A172 (cell line): Measurements from ENCODE around the gene HOXA3. TPM values are rescaled to one million over a fixed set of nuclear protein-coding genes. Genes with fewer than 3 reads are reported as not detected.

Experiments
- DNase-seq: peaks from one replicate; pipeline ENCODE4 v3.0.0-alpha.2; 2015; ENCODE audit warnings: low spot score
- total RNA-seq: library from RNA; depleted of rRNA; stranded (reverse); fragments of >200 nt; shearing (Covaris generic); gene quantifications from 2 replicates; pipeline ENCODE4 v1.2.3, GENCODE V29; 2014

Gene HOXA3
- total RNA-seq, 1 experiment from 2014 or later: 0.41 TPM

DNA sequence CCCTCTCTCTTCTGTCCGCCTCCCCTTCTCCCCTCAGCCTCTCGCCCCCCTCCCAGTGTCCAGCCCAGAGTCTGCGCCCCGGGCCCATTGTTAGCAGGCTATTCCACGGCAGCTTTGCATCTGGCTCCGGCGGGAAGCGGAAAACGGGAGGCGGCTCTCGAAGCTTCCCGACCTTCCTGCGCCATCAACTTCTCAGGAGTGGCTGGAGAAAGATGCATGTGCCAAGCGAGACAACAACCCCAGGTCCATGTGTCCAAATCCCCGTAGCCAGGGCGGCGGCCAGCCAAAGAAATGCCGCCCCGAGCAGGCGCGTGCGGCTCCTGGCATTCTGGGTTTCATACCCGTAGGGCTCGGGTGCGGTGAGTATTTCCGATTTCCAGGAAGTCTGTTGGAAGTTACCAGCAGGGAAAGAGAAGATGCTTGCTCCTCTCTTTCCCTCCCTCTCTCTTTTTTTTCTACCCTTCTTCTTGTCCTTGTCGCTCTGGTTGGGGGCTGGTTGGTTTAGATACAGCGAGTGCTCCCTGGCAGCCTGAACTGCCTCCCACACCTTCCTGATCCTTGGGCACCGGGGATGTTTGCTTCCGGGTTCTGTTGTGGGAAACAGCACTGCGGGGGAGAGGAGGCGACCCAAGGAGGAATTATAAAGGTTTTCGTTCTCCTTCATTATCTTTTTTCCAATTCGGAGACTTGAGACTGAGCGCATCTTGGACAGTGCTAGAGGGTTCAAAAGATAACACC lies 48.7 kb downstream of the HOXA3 start:
- no peak for DNase-seq

DNA sequence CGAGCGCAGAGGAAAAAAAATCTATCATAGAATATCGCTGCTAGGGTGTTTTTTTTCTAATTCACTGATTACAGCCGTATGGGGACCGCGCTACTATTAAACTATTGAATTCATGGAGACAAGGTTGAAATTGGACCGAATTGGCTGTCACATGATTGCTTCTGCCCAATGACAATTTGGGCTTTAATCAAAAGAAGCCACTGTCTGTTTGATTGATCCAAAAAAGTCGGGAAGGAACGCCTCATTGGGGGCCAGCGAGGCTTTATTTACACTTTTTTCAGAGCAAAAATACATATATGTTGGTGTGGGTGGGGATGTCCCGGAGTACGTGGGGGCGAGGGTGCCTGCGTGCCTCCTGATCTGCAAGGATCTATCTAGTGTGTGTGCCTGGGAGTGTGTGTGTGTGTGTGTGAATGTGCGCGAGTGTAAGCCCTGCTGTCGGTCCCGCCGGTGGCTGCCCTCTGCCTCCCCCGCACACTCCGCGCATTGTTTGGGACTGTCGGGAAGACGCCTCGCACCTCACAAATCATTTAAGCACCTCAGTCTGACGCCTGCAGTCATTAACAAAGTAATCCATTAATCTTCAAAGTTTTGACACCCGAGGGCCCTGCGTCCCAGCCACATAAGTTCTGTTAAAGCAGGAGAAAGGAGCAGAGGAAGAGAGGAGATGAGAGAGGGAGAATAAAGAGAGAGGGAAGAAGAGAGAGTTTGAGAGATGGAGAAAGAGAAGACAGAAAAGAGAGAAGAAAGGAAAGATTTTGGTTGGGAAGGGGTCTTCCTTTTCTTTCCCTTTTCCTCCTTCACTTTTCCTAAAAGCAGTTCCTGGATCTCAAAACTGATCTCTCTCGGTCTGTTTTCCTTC lies 49.6 kb downstream of the HOXA3 start, which contains the start of gene HOXA2:
Gene HOXA2 (minus strand): TSS at position 103 of the 862 bp plus-strand sequence. CDS start 183 bp downstream, outside the sequence.
- DNase-seq: no peak

DNA sequence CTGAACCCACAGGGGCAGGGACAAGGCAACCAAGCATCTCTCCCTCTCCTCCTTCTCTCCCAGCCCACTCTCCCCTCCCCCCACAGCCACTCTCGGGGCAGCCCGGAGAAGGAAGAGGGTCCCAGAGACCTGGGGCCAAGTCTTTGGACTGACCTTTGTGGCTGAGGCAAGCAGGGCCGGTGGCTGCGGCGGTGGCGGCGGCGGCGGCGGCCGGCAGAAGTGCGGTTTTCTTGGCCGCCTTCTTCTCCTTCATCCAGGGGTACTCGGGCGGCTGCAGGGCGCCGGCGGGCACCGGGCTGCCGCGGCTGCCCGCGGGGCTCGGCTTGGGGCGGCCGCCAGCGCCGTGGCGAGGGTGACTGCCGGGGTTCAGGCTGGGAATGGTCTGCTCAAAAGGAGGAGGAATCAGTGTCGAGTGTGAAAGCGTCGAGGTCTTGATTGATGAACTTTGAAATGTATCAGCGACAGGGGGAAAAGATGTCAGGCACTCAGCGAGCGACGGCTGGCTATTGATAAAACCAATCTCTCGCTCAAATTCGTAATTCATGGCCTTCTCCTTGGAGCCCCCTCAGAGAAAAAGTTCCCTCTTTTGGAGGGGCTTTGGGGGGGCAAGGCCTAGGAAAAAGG lies 50.3 kb downstream of the HOXA3 start:
- no peak for DNase-seq

DNA sequence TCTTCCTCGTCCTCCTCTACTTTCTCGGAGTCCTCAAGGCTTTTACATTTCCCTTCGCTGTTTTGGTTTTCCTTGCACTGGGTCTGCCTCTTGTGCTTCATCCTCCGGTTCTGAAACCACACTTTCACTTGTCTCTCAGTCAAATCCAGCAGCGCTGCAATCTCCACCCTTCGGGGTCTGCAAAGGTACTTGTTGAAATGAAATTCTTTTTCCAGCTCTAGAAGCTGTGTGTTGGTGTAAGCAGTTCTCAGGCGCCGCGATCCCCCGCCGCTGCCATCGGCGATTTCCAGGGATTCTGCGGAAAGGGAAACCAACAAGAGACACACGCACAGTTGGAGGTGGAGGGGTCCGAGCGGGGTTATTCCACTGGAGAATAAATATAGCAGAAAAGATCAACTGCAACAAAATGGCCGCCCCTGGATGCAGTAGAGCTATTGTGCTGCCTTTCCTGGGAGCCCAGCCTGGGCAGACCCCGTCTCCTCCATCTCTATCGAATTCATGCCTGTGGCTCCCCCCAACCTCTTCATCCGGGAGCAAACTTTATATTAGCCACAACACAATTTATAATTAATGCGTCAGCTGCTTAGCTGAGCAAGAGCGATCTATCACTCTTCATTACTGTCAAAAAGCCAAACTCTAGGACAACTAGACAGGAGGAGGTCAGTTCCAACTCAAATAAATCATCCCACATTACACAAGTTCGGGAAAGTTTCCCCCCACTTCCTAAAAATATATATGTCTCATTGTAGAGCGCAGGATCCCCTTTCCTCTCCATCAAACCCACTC lies 51.0 kb downstream of the HOXA3 start:
- DNase-seq: no peak

DNA sequence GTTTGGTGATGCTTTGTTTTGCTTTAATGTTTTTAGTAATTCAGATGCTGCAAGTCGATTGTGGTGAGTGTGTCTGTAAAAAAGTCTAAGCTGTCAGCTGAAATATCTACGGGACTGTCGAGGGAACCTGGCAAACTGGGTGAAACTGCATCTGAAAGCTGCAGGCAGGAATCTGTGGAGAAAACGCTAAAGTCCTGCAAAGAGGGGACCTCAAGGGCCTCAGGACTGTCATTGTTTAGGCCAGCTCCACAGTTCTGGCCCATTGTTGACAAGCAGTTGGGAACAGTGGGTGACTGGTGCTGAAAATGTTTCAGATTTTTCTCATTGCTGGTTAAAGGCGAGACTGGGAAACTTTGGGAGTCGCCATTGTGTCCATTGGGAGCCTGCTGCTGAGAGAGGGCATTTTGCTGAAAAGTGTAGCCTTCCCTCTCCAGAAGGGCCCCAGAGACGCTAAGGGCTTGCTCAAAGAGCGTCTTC lies 51.7 kb downstream of the HOXA3 start:
- no peak for DNase-seq

DNA sequence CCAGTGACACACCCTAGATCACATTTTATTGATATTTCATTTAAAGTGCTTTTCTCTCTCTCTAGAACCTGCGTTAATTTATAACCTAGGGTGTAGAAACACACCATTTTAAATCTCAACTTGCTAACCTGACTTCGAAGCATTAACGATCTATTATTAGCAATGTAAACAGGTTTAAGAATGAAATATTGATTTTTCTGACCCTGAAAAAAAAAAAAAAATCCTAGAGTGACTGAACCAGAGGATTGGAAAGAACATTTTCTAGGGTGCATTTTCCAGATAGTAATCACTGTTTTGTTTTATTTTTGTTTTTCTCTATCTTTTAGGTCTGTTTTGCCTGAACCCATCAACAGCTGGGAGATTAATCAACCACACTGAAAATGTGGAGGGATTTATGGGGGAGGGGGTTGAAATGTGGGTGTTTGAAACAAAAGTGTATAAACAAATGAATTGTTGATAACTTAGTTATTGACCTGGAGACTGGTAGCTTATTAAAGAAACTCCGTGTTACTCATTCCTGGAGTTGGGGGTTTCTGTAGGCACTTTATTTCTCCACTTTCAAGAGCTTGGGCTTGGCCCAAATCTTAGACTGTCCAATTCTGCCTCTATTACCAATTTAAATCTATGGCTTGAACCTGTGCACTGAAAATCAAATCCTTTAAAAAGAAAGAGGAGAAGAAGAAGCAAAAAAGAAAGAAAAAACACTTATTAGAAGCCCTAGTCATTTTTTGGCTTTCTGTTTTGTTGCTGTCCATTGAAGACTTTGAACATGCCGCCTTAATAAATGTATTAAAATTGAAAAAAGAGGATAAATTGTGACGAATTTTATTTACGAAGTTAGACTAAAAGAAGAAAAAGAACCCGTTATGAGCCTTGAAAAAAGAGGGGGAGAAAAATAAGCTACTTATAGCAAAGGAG lies 52.7 kb downstream of the HOXA3 start:
- no peak for DNase-seq

DNA sequence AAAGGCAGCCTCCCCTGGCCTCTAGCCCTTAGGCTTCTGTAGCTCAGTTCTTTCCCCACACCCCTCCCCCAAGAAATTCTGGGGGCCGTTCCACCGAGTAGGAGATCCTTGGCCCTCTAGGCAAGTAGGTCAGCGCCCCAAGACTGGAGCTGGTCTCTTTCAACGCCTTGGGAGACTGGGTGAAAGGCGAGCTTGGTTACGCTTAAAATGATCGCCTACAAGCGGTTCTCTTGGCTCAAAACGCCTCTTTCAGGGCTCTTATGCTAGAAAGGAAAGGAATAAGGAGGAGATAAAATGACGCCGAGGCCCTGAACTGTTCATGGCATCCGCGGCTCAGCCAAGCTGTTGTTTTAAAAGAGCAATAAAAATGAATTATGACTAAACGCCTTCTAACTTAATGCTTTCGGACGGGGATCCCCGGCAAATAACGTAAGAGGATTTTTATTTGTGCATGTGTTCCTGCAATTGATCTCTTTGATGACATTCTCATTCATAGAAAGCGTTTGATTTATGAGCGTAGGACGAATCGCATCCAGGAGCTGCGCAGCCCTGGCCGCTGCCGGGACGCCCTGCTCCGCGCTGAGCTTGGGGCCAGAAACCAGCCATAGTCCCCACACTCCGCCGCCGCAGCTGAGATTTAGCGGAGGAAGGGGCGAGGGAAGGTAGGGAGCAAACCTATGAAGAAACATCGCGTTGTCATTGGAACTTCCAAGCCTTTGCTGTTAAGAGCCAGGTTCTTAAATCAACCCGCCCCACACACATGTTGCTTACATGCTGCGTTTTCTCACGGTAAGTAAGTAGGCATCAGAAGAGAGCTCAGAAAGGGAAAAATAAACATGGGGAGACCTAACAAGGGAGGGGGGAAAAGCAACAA lies 53.6 kb downstream of the HOXA3 start:
- DNase-seq: no peak

DNA sequence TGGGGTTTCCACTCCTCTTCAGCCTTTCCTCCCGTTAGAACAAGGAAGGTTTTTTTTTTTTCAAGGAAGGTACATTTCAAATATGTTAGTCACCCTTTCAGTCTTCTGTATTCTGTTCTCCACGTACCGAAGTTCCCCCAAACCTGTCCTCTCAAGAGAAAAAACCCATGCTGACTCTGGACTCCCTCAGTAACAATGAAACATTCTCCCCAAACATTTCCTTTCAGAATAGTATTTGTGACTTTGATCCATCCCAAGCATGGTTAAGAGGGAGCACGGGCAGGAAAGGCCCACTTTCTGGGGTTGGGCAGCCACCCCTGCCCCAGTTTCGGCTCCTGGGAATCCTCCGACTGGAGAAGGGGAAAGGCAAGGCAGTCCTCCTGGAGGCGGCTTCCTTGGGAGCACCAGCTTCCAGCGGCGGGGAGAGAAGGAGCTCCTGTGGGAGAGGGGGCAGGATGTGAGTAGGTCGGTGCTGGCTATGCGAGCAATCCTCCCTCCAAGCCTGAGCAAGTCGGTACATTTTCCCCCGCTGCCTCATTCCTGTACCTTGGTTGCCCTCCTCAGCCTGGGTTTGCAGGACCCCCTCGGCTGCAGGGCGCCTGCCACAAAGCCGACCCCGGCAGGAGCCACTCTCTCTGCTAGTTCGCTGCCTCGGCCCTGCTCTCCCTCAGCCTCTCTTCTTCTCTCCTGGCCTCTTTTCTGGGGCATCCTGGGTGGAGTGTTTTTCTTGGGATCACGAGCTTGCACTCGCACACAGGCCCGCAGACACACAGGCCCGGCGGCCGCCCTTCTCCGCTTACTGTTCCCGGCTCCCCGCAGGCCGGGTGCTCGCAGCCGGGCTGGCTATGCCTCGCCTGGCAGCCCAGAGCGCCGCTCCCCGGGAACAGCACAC lies 54.5 kb downstream of the HOXA3 start:
- DNase-seq: peak; percentile 25

DNA sequence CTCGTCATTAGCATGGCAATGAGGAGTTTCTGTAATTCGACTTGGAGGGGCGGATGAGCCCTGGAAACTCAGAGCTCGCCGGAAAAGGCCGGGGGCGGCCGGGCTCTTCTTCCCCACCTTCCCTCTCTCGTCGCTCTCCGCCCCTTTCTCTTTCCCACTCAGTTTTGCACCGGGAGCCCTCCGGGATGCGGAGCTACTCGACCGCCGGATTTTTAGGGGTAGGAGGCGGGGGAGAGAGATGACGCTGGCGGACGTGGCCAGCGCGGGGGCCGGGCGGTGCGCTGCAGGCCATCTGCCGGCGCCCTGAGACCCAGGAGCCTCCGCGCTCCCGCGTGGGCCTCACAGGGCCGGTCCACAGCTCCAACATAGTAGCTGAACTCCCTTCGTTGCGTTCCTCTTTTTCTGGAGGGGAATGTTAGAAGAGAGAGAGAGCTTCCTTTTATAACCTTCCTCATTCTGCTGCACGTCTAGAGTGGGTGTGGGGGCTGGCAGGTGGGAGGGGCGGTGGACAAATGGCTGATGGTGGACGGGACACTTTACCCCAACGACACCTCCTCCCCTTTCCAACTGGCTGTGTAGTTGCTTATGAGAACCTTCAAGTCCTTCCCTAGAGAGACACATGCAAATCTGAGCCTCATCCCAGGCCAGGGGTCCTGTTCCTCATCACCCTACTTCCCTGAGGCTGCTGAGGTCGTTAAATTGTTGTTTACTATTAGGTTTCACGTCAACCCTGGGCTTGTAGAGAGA lies 55.4 kb downstream of the HOXA3 start:
- DNase-seq: no peak

DNA sequence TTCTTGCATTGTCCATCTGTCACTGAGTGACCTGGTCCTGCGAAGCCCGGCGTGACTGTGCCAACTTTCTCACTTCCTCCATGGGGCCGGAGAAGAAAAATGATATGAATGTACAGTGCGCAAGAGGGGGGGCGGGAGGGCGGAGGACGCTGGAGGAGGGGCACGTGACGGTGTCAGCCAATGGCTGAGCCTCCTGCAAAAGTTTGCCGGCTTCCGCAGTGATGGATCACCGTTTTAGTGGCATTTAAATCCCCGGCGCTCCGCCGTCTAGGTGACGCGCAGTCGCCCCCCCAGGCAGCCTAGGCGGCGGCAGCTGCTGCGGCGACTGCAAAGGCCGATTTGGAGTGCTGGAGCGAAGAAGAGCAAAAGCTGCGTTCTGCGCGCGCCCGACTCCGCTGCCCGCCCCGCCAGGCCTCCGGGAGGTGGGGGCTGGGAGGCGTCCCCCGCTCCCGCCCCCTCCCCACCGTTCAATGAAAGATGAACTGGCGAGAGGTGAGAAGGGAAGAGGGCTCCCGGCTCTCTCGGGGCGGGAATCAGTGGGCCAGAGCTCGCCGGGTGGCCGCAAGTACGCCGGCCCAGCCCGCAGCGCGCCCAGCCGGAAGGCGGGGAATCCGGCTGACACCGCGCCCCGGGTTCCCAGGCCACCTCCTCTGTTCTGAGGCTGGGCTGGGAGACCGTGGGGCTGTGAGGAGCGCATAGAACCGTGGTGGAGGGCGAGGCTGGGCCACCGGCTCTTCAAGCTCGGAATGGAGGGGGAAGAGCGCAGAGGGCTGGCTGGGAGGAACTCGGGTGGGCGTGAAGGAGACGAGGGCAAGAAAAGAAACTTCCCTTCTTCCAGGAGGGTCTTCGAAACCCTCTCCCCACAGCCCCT lies 56.3 kb downstream of the HOXA3 start, which contains the start of gene HOXA1:
Gene HOXA1 (minus strand): TSS at position 104 of the 871 bp plus-strand sequence. CDS start 88 bp downstream, at position 16.
- DNase-seq: peak; percentile 92

DNA sequence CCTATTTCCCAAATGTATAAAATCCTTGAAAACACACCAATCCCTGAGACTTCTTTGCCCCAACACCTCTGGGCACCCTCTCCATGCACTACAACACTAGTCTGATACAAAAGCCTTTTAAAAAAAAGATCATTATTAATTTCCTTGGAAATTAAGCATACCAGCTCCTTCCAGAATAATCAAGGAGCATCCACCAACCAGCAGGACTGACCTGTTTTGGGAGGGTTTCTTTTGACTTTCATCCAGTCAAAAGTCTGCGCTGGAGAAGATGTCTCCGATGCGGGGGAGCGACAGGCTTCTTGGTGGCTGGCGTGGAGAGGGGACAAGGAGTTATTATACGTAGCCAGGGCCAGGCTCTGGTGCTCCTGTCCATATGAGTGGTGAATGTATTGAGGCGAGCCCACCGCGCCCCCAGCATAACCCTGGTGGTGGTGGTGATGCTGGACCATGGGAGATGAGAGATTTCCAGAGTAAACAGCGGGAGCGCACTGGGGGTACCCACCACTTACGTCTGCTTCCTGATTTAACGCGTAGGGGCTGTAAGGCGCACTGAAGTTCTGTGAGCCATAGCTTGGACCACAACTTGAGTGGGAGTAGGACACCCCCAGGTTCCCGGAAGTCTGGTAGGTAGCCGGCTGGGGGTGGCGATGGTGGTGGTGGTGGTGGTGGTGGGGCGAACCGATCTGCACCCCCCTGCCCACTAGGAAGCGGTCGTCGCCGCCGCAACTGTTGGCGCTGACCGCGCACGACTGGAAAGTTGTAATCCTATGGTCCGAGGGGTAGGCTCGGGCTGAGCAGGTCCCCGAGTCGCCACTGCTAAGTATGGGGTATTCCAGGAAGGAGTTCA lies 57.1 kb downstream of the HOXA3 start:
- no peak for DNase-seq

DNA sequence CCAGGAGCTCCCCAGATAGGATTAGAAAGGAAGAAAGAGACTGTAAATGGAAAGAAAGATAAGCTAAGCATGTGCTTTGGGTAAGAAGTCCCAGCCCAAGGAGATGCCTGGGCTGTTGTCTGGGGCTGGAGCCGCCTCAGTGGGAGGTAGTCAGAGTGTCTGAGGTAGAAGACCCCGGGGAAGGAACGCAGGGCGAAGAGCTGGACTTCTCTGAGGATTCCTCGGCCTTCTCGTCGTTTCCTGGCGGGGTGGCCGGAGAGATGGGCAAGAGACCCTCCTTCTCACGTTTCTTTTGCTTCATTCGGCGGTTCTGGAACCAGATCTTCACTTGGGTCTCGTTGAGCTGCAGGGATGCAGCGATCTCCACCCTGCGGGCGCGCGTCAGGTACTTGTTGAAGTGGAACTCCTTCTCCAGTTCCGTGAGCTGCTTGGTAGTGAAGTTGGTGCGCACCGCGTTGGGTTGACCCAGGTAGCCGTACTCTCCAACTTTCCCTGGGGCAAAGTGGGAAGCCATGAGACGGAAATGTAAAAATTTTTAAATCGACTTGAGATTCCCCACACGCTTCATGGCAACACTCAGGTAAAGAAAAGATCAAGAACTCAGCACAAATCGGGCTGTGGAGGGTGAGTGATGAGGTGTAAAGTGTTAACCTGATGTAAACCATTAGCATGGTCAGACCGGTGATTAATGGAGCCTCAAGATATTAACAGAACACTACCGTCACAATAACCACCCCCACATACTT lies 57.9 kb downstream of the HOXA3 start:
- DNase-seq: no peak

DNA sequence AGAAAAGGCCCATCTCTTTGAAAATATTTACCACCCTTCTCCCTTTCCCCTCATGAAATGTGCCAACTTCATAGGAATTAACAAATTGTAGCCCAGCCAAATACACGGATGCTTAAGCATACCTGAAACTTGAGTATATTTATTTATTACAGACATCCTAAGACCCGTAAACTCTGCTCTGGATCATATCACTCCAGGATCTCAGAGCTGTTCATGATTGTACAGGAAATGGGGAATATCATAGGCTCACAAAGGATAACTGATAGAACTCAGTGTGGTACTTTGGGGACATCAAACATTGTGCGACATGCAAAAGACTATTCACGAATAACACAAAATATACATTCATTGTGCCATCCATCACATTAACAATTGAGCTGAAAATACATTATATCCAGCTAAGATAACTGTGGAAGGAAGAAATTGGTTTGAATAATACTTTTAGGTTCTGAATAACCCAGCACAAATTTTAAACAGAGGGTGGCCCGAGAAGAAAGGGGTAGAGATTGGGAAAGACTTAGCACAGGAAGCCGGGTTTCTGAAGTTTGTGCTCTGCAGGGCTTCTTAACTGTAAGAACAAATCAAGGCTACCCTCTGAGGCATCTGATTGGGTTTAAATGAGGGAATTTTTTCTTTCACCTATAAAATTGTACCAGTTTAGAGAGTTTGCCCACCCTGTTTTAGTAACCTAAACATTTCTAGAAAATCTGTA lies 59.0 kb downstream of the HOXA3 start:
- no peak for DNase-seq

DNA sequence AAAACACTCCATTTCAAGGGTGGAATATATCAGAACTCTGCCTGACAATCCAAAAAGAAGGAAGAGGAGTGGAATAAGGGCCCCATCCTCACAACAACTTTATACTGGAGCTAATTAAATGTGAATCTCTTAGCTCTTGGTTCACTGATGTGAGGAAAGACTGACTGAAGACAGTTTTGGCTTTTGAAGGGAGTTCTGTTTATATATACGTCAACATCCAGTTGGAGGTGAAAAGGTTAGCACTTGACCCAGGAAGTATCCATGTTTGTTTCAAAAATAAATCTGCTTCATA lies 59.6 kb downstream of the HOXA3 start:
- DNase-seq: no peak
